Osteoblast (primary cell): ENCODE measurements around the gene TRIL. TPM values are rescaled to one million over a fixed set of nuclear protein-coding genes. Genes with fewer than 3 reads are reported as not detected.

Experiments used
- DNase-seq: peaks from one replicate; pipeline ENCODE4 v3.0.0; 2011; ENCODE audit warnings: low spot score, mixed read lengths; ENCODE audit not compliant: insufficient read length; ENCODE audit errors: missing footprints
- H2AFZ ChIP-seq: 2 replicates; pipeline ENCODE4 v1.6.0; 2011; ENCODE audit warnings: mild to moderate bottlenecking, low read length
- H3K27ac ChIP-seq: 2 replicates; pipeline ENCODE4 v1.5.1; 2011; ENCODE audit warnings: mild to moderate bottlenecking, low read depth, low read length, moderate library complexity
- H3K27me3 ChIP-seq: 2 replicates; pipeline ENCODE4 v1.6.0; 2012; ENCODE audit warnings: mild to moderate bottlenecking, control low read depth, inconsistent platforms, low read length, moderate library complexity; ENCODE audit not compliant: insufficient read depth
- H3K36me3 ChIP-seq: 2 replicates; pipeline ENCODE4 v1.5.1; 2011; ENCODE audit warnings: mild to moderate bottlenecking, low read length, control low read depth, moderate library complexity; ENCODE audit not compliant: insufficient read depth
- H3K4me1 ChIP-seq: 2 replicates; pipeline ENCODE4 v1.5.1; 2011; ENCODE audit warnings: mild to moderate bottlenecking, low read length, control low read depth, moderate library complexity; ENCODE audit not compliant: insufficient read depth
- H3K4me2 ChIP-seq: 2 replicates; pipeline ENCODE4 v1.6.0; 2011; ENCODE audit warnings: mild to moderate bottlenecking, low read length; ENCODE audit not compliant: insufficient read depth
- H3K4me3 ChIP-seq: fragments of 200-600 bp; sonication (generic); 3 replicates; pipeline ENCODE4 v1.5.1; 2012; ENCODE audit warnings: mild to moderate bottlenecking, low read length, inconsistent platforms; ENCODE audit not compliant: insufficient read depth
- H3K79me2 ChIP-seq: 2 replicates; pipeline ENCODE4 v1.6.0; 2012; ENCODE audit warnings: mild to moderate bottlenecking, low read length, control low read depth, inconsistent platforms; ENCODE audit not compliant: insufficient read depth
- H3K9me3 ChIP-seq: 2 replicates; pipeline ENCODE4 v1.5.1; 2011; ENCODE audit warnings: low read depth, low read length, control low read depth
- H4K20me1 ChIP-seq: 2 replicates; pipeline ENCODE4 v1.6.0; 2012; ENCODE audit warnings: mild to moderate bottlenecking, low read length, control low read depth; ENCODE audit not compliant: insufficient read depth
- CTCF ChIP-seq: IDR thresholded peaks from 2 replicates; pipeline ENCODE4 v1.5.1; 2011; ENCODE audit warnings: mild to moderate bottlenecking, low read depth, low read length, moderate library complexity; ENCODE audit errors: extremely low read depth
- total RNA-seq: library from RNA; depleted of rRNA; stranded (reverse); fragments of >200 nt; gene quantifications from 2 replicates; pipeline ENCODE4 v1.2.3, GENCODE V29; 2012

The TRIL gene
- total RNA-seq, 1 donor, result 0.36 TPM

GRCh38 chr7:28961972-28962371 lies 3.8 kb upstream of the TRIL start:
- no peak for DNase-seq
- Histone ChIP-seq H3K36me3 (no peaks in the 10 kb centered on the region), H3K79me2 (no peaks in the 10 kb centered on the region), H4K20me1 (no peaks in the 10 kb centered on the region), H3K4me1 (no peaks in the 10 kb centered on the region), H2AFZ (no peak overlapping the region), H3K4me2 (no peak overlapping the region), H3K27ac (no peak overlapping the region), H3K4me3 (no peak overlapping the region), H3K27me3 (peaks cover 49% of the 10 kb centered on the region), H3K9me3 (peaks cover 1% of the 10 kb centered on the region)
- no peak for TF ChIP-seq CTCF

GRCh38 chr7:28960071-28960840 lies 2.1 kb upstream of the TRIL start:
- peak; percentile 80 for DNase-seq
- no peak overlapping the region for H3K4me2 ChIP-seq
- H3K9me3 ChIP-seq, result no peaks in the 10 kb centered on the region
- H3K4me1 ChIP-seq, result peaks cover 9% of the 10 kb centered on the region
- no peaks in the 10 kb centered on the region for H4K20me1 ChIP-seq
- no peak overlapping the region for H3K4me3 ChIP-seq
- peaks cover 60% of the 10 kb centered on the region for H3K27me3 ChIP-seq
- H3K79me2 ChIP-seq, result no peaks in the 10 kb centered on the region
- H3K27ac ChIP-seq, result no peak overlapping the region
- H2AFZ ChIP-seq, result no peak overlapping the region
- TF ChIP-seq CTCF, result no peak
- H3K36me3 ChIP-seq, result no peaks in the 10 kb centered on the region

GRCh38 chr7:28958980-28959347 lies 834 bp upstream of the TRIL start:
- H3K4me3 ChIP-seq, result no peak overlapping the region
- no peaks in the 10 kb centered on the region for H3K9me3 ChIP-seq
- peaks cover 64% of the 10 kb centered on the region for H3K27me3 ChIP-seq
- no peak overlapping the region for H3K4me2 ChIP-seq
- no peaks in the 10 kb centered on the region for H3K79me2 ChIP-seq
- no peak overlapping the region for H2AFZ ChIP-seq
- no peak for DNase-seq
- peaks cover 9% of the 10 kb centered on the region for H3K4me1 ChIP-seq
- H3K36me3 ChIP-seq, result no peaks in the 10 kb centered on the region
- H3K27ac ChIP-seq, result no peak overlapping the region
- no peak for TF ChIP-seq CTCF
- H4K20me1 ChIP-seq, result no peaks in the 10 kb centered on the region

GRCh38 chr7:28957751-28958234 lies 337 bp downstream of the TRIL start:
- TF ChIP-seq CTCF, result no peak
- no peak overlapping the region for H3K27ac ChIP-seq
- H3K27me3 ChIP-seq, result peaks cover 64% of the 10 kb centered on the region
- peaks cover 9% of the 10 kb centered on the region for H3K4me1 ChIP-seq
- DNase-seq, result peak; percentile 78
- H3K4me2 ChIP-seq, result peak overlapping the region; percentile 69
- peak overlapping the region; percentile 60 for H3K4me3 ChIP-seq
- no peaks in the 10 kb centered on the region for H4K20me1 ChIP-seq
- H3K79me2 ChIP-seq, result no peaks in the 10 kb centered on the region
- H3K36me3 ChIP-seq, result no peaks in the 10 kb centered on the region
- no peaks in the 10 kb centered on the region for H3K9me3 ChIP-seq
- H2AFZ ChIP-seq, result peak overlapping the region; percentile 35
